HepG2 (cell line): ENCODE measurements around the gene UMOD. TPM values are rescaled to one million over a fixed set of nuclear protein-coding genes. Genes with fewer than 3 reads are reported as not detected.
A peak's percentile ranks its signal among the peaks of the same experiment; 100 is the strongest.
"Not testable (repeated sequence)": the region's sequence is repeated elsewhere in the genome, so short reads cannot be mapped to it uniquely, and the experiment has no call there.

ENCODE experiments used
- ATAC-seq: fragments of 200-7000 bp; cut with Tn5 transposase; 3 replicates; pipeline ENCODE4 v1.9.1; 2020; ENCODE audit warnings: mild to moderate bottlenecking, moderate library complexity
- BruUV-seq: library from RNA; stranded (reverse); fragments of 400-500 nt; replicated peaks from 2 replicates; lab custom pipeline; 2021; lab: Mats Ljungman, UMichigan
- CTCF ChIA-PET: fragments of 300-600 bp; formaldehyde crosslinking; extraction: SDS; loops from one replicate; lab custom pipeline; 2021; ENCODE audit warnings: low total read pairs, inconsistent platforms, low intra/inter-chr PET ratio; lab: Yijun Ruan, JAX
- POLR2A ChIA-PET: fragments of 350-600 bp; sonication (Branson Sonifier 250); formaldehyde crosslinking; loops from one replicate; lab custom pipeline; 2020; ENCODE audit warnings: antibody characterized with exemption, inconsistent platforms; lab: Yijun Ruan, JAX
- DNase-seq: peaks from one replicate; pipeline ENCODE4 v3.0.0-alpha.2; 2015; ENCODE audit warnings: low spot score
- FAIRE-seq: peaks from 3 replicates; lab custom pipeline; 2011; peaks lifted over from hg19 to GRCh38; lab: Jason Lieb, UNC
- H2AFZ ChIP-seq: one replicate; pipeline ENCODE4 v1.6.1; 2011; ENCODE audit warnings: low read length, inconsistent platforms
- H3K27ac ChIP-seq: fragments of 300-600 bp; 3 replicates; pipeline ENCODE4 v1.8.0; 2011; ENCODE audit warnings: mixed run types, mild to moderate bottlenecking, mixed read lengths, low read length, inconsistent platforms; ENCODE audit not compliant: insufficient read depth; ENCODE audit errors: extremely low read length
- H3K27me3 ChIP-seq, 2 experiments: fragments of 200-600 bp in 1 of 2; 2 replicates in 1 of 2; 3 replicates in 1 of 2; pipeline versions ENCODE4 v1.6.0 to v1.8.0; 2011; ENCODE audit warnings: low read length in 2 of 2, mild to moderate bottlenecking in 2 of 2, moderate library complexity in 2 of 2, inconsistent platforms in 1 of 2; ENCODE audit not compliant: insufficient read depth in 2 of 2, control insufficient read depth in 1 of 2
- H3K36me3 ChIP-seq, 2 experiments: fragments of 200-600 bp in 1 of 2; replicated peaks in 1 of 2; 2 replicates in 1 of 2; 3 replicates in 1 of 2; pipeline versions ENCODE4 v1.5.1 to v1.8.0; 2011; ENCODE audit warnings: low read length in 2 of 2, inconsistent platforms in 1 of 2; ENCODE audit not compliant: insufficient read depth in 2 of 2, control insufficient read depth in 1 of 2
- H3K4me1 ChIP-seq: 2 replicates; pipeline ENCODE4 v1.5.1; 2012; ENCODE audit warnings: low read length, inconsistent platforms; ENCODE audit not compliant: insufficient read depth
- H3K4me2 ChIP-seq: 2 replicates; pipeline ENCODE4 v1.6.0; 2011; ENCODE audit warnings: low read depth, low read length, inconsistent platforms
- H3K4me3 ChIP-seq, 3 experiments: fragments of 200-600 bp in 1 of 3; sonication (generic), shearing (Covaris generic) in 1 of 3; replicated peaks in 1 of 3; 2 replicates each; pipeline ENCODE4 v1.5.1; 2011 to 2016; ENCODE audit warnings: low read length in 3 of 3, inconsistent platforms in 2 of 3, low read depth in 2 of 3, mild to moderate bottlenecking in 2 of 3, control low read depth in 1 of 3, mixed read lengths in 1 of 3; ENCODE audit not compliant: insufficient read depth in 1 of 3
- H3K79me2 ChIP-seq: one replicate; pipeline ENCODE4 v1.6.1; 2011; ENCODE audit warnings: low read length, inconsistent platforms; ENCODE audit not compliant: insufficient read depth
- H3K9ac ChIP-seq: 2 replicates; pipeline ENCODE4 v1.6.0; 2011; ENCODE audit warnings: mild to moderate bottlenecking, low read depth, low read length, inconsistent platforms; ENCODE audit not compliant: insufficient read depth
- H3K9me3 ChIP-seq: 2 replicates; pipeline ENCODE4 v1.5.1; 2012; ENCODE audit warnings: mild to moderate bottlenecking, low read length
- H4K20me1 ChIP-seq: 2 replicates; pipeline ENCODE4 v1.6.0; 2011; ENCODE audit warnings: inconsistent platforms, mild to moderate bottlenecking, low read length, moderate library complexity; ENCODE audit not compliant: insufficient read depth
- NR0B2 ChIP-seq: sonication (generic); formaldehyde crosslinking; IDR thresholded peaks from 2 replicates; pipeline ENCODE4 v1.4.0; 2020; ENCODE audit warnings: mild to moderate bottlenecking, missing genetic modification reagents
- YY1 ChIP-seq: IDR thresholded peaks from 2 replicates; pipeline ENCODE4 v1.6.1; 2011; ENCODE audit warnings: low read length, low read depth, moderate library complexity, mild to moderate bottlenecking; ENCODE audit not compliant: insufficient read depth, insufficient replicate concordance
- ZHX2 ChIP-seq, 2 experiments: sonication (generic) in 1 of 2; formaldehyde crosslinking in 1 of 2; IDR thresholded peaks; 2 replicates each; pipeline versions ENCODE4 v1.6.1 to v1.9.0; 2014 to 2022; ENCODE audit warnings: antibody characterized with exemption in 1 of 2, borderline replicate concordance in 1 of 2, inconsistent platforms in 1 of 2, low read depth in 1 of 2, missing genetic modification reagents in 1 of 2
- ZNF552 ChIP-seq: sonication (generic); formaldehyde crosslinking; IDR thresholded peaks from 2 replicates; pipeline ENCODE4 v1.9.0; 2022; ENCODE audit warnings: missing genetic modification reagents, mild to moderate bottlenecking, borderline replicate concordance
- ZNF660 ChIP-seq: sonication (generic); formaldehyde crosslinking; IDR thresholded peaks from 2 replicates; pipeline ENCODE4 v1.5.1; 2020; ENCODE audit warnings: mild to moderate bottlenecking, low read depth, missing genetic modification reagents, borderline replicate concordance
- ZNF850 ChIP-seq: sonication (generic); formaldehyde crosslinking; conservative IDR thresholded peaks from 2 replicates; pipeline ENCODE4 v1.9.0; 2021; ENCODE audit warnings: mild to moderate bottlenecking, missing genetic modification reagents
- WGBS: methylation state at CpG from one replicate; pipeline ENCODE4 v1.1.6; 2017; ENCODE audit warnings: low lambda C conversion rate; 5-methylcytosine and 5-hydroxymethylcytosine counted together
- in situ Hi-C: cut with HindIII; loops from 2 replicates; pipeline ENCODE4 v1.10.0; 2017; ENCODE audit warnings: low pct_unique_long_range_greater_than_20kb; ENCODE audit not compliant: extremely low pct_ligation_motif_present
- intact Hi-C: fragments of 100-400 bp; cut with micrococcal nuclease; formaldehyde crosslinking; loops from one replicate; pipeline ENCODE4 v1.10.0; 2022; ENCODE audit not compliant: unreplicated experiment
- polyA plus RNA-seq, 8 experiments: library from polyadenylated mRNA; depleted of rRNA in 3 of 8; stranded (reverse) in 7 of 8; unstranded in 1 of 8; fragments of >200 nt; fragmentation: Illumina TruSeq in 4 of 8; extraction: Trizol in 4 of 8; gene quantifications; 2 replicates each; pipeline versions ENCODE4 v1.2.1 to v1.2.3, GENCODE V29; 2011 to 2016; ENCODE audit warnings: low read depth in 4 of 8, missing spikeins in 1 of 8, mixed read lengths in 1 of 8; ENCODE audit not compliant: insufficient read depth in 1 of 8
- total RNA-seq, 5 experiments: library from RNA; depleted of rRNA; stranded (reverse); fragments of >200 nt; fragmentation: Illumina TruSeq; extraction: Trizol; gene quantifications; 2 replicates each; pipeline ENCODE4 v1.2.3, GENCODE V29; 2016; ENCODE audit warnings: low read depth in 1 of 5

The UMOD gene
- total and polyA plus RNA-seq, 2 of the 13 experiments (the other 11 are each of a cell fraction or from before 2014, with no cell fraction given), result not detected

GRCh38 chr16:20322696-20323095 is 29.8 kb downstream of the UMOD start (continued):
- no peak for TF ChIP-seq ZHX2 (IDR thresholded peaks at IDR 0.05; ENCODE audit: low read depth)
- no peak for TF ChIP-seq ZHX2 (CRISPR knock-in tag; IDR thresholded peaks at IDR 0.05; ENCODE audit: borderline replicate concordance)
- TF ChIP-seq ZNF660, result no peak
- TF ChIP-seq ZNF850 (CRISPR knock-in tag), result no peak
- TF ChIP-seq YY1, result no peak

- WGBS, result 5% methylated on average over 1 of the region's 1 CpG
- Histone ChIP-seq H2AFZ (no peak overlapping the region), H3K4me3 (no peak overlapping the region), H3K27ac (no peak overlapping the region), H3K4me2 (no peak overlapping the region), H3K9ac (no peak overlapping the region), H3K4me1 (peaks cover 7% of the 10 kb centered on the region), H3K9me3 (no peaks in the 10 kb centered on the region), H3K36me3 (no peaks in the 10 kb centered on the region), H3K79me2 (no peaks in the 10 kb centered on the region), H4K20me1 (no peaks in the 10 kb centered on the region), H3K27me3 (no peaks in the 10 kb centered on the region; a peak in 2 of 5 replicates)
- DNase-seq, result no peak
- in situ Hi-C loops, result loop anchor here (25.0 kb wide), 1 partner anchor 734 kb away; no protein-coding TSS in a partner anchor
- no peak for ATAC-seq
- no TSS peak for BruUV-seq
- intact Hi-C loops, result no loop called here
- no peak for FAIRE-seq
- TF ChIP-seq ZNF552 (no peak), NR0B2 (0 out of 2 replicates have a peak, but pooled peaks have one; percentile 37)
- ChIA-PET CTCF (no interaction called here), POLR2A (no interaction called here)
Measured at GRCh38 chr16:20321671-20322070, 30.8 kb downstream of the UMOD start.

GRCh38 chr16:20321051-20321450 is 31.5 kb downstream of the UMOD start:
- H3K27ac ChIP-seq, H3K9me3 ChIP-seq, intact Hi-C loops, FAIRE-seq, H4K20me1 ChIP-seq, DNase-seq, POLR2A ChIA-PET, H3K4me3 ChIP-seq, H3K36me3 ChIP-seq, ATAC-seq, H3K27me3 ChIP-seq, H3K4me2 ChIP-seq, CTCF ChIA-PET, H3K9ac ChIP-seq, H3K4me1 ChIP-seq, BruUV-seq, H2AFZ ChIP-seq, H3K79me2 ChIP-seq: not testable (repeated sequence)
- whole genome bisulfite sequencing, result 86% methylated on average over 2 of the region's 2 CpGs
- in situ Hi-C loops, result loop anchor here (25.0 kb wide), 1 partner anchor 734 kb away; no protein-coding TSS in a partner anchor
